Measurements from ENCODE around the gene SPEF1. TPM values are rescaled to one million over a fixed set of nuclear protein-coding genes. Genes with fewer than 3 reads are reported as not detected.
A peak's percentile ranks its signal among the peaks of the same experiment; 100 is the strongest.
"Not testable (repeated sequence)": the region's sequence is repeated elsewhere in the genome, so short reads cannot be mapped to it uniquely, and the experiment has no call there.

The SPEF1 gene
- 0.46 and 0.71 TPM in 2 replicates for total RNA-seq (2014; rRNA removed)
- polyA plus RNA-seq (2012) = 0.19 TPM

GRCh38 chr20:3781153-3781910, at the start of gene SPEF1:
SPEF1 (minus strand) TSS chr20:3781448; CDS start chr20:3781287, 161 bp downstream.
- DNase-seq (ENCODE audit: low read depth) = peak; percentile 95

- DNase-seq (ENCODE audit: low read depth) = not testable (repeated sequence)
Observed at GRCh38 chr20:3829891-3830290, 48.6 kb upstream of the SPEF1 start.

- peak; percentile 41 for DNase-seq (ENCODE audit: low read depth)
Observed at GRCh38 chr20:3828798-3829197, 47.5 kb upstream of the SPEF1 start.

GRCh38 chr20:3826420-3826819, 45.2 kb upstream of the SPEF1 start:
- DNase-seq (ENCODE audit: low read depth) = no peak

- DNase-seq (ENCODE audit: low read depth) = no peak
Observed at GRCh38 chr20:3825526-3825925, 44.3 kb upstream of the SPEF1 start.

GRCh38 chr20:3823881-3824280, 42.6 kb upstream of the SPEF1 start:
- DNase-seq (ENCODE audit: low read depth) = no peak

- DNase-seq (ENCODE audit: low read depth) = no peak
Observed at GRCh38 chr20:3821996-3822395, 40.7 kb upstream of the SPEF1 start.

GRCh38 chr20:3820901-3821727, 39.9 kb upstream of the SPEF1 start:
- DNase-seq (ENCODE audit: low read depth) = no peak

- peak; percentile 95 for DNase-seq (ENCODE audit: low read depth)
Observed at GRCh38 chr20:3820048-3820900, 39.0 kb upstream of the SPEF1 start, which contains the start of gene AP5S1. AP5S1 (plus strand) TSS chr20:3820547; CDS start chr20:3822118, 1,571 bp downstream.

GRCh38 chr20:3819411-3820047, 38.3 kb upstream of the SPEF1 start:
- DNase-seq (ENCODE audit: low read depth) = no peak

- peak; percentile 93 for DNase-seq (ENCODE audit: low read depth)
Observed at GRCh38 chr20:3818155-3819151, 37.2 kb upstream of the SPEF1 start.

- no peak for DNase-seq (ENCODE audit: low read depth)
Observed at GRCh38 chr20:3815703-3816315, 34.6 kb upstream of the SPEF1 start.

- DNase-seq (ENCODE audit: low read depth) = no peak
Observed at GRCh38 chr20:3814928-3815495, 33.8 kb upstream of the SPEF1 start.

GRCh38 chr20:3813848-3814581, 32.8 kb upstream of the SPEF1 start:
- no peak for DNase-seq (ENCODE audit: low read depth)

- no peak for DNase-seq (ENCODE audit: low read depth)
Observed at GRCh38 chr20:3812975-3813847, 32.0 kb upstream of the SPEF1 start.

- no peak for DNase-seq (ENCODE audit: low read depth)
Observed at GRCh38 chr20:3812259-3812681, 31.0 kb upstream of the SPEF1 start.
